Activated naive CD4-positive, alpha-beta T cell treated with anti-CD3 and anti-CD28 coated beads, Interleukin-2, amount 10 ng/mL, durations not matched to agents 7 days and 5 days (primary cell): ENCODE measurements around the gene BMP8B.
A peak's percentile ranks its signal among the peaks of the same experiment; 100 is the strongest.

Experiments
- CTCF ChIA-PET: fragments of 350-600 bp; sonication (Branson Sonifier 250); formaldehyde crosslinking; loops from one replicate; lab custom pipeline; 2021; ENCODE audit warnings: antibody characterized with exemption; lab: Charles Lee
- DNase-seq: peaks from one replicate; pipeline ENCODE4 v3.0.0-alpha.2; 2020
- H3K27ac Mint-ChIP-seq: one replicate; pipeline ENCODE4 v1.8.0; 2021; ENCODE audit warnings: mild to moderate bottlenecking, moderate library complexity, mixed read lengths
- H3K27me3 Mint-ChIP-seq: one replicate; pipeline ENCODE4 v1.8.0; 2021; ENCODE audit warnings: mild to moderate bottlenecking, mixed read lengths
- H3K36me3 Mint-ChIP-seq: one replicate; pipeline ENCODE4 v1.8.0; 2021; ENCODE audit warnings: mixed read lengths
- H3K4me1 Mint-ChIP-seq: one replicate; pipeline ENCODE4 v1.8.0; 2021; ENCODE audit warnings: mixed read lengths
- H3K4me3 Mint-ChIP-seq: one replicate; pipeline ENCODE4 v1.8.0; 2021; ENCODE audit warnings: mild to moderate bottlenecking, moderate library complexity, mixed read lengths
- H3K9me3 Mint-ChIP-seq: one replicate; pipeline ENCODE4 v1.8.0; 2021; ENCODE audit warnings: mixed read lengths

BMP8B gene

DNA sequence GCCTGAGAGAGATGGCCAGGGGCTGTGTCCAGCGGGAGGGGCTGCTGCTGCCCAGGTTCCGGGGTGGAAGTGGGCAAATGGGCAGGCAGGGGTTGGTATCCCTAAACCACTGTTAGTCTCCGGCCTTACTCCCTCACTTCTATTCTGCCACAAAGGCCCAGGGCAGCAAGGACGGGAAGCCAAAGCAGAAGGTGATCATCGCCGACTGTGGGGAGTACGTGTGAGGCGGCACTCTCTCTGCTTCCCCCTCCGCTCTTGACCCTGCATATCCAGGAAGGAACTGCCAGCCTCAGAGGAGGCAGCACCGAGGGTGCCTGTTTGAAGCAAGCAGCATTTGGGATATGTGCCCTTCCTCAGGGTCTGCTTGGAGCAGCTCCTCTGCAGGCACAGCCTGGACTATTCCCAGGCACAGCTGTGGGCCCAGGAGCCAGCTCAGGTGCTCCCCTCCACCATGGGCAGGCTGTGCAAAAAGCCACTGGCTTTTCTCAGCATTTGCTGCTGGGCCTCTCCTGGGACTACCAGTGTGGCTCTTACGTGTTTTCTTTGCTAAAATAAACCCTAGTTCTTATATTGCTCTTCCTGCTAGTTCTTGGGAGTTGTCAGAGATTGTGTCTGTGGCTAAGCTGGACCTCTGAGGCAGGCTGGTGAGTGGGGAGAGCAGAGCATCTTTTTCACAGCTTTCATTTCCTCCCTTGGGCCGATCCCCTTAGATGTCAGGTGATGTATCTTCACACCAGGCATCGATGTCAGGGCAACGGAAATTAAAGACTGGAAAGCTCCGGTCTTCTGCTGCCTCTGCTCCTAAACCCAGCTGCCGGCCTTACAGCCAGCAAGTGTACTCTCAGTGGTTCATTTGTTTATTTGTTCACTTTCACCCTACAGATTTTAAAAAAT lies 35.3 kb downstream of the BMP8B start:
- CTCF ChIA-PET, result interaction anchor here (0.6 kb wide), 1 partner anchor 29 kb away, joined by 3 read pairs; no protein-coding TSS in a partner anchor
- Mint-ChIP-seq H3K27ac (no peak overlapping the region), H3K27me3 (no peaks in the 10 kb centered on the region), H3K4me1 (no peaks in the 10 kb centered on the region), H3K9me3 (no peaks in the 10 kb centered on the region), H3K36me3 (peaks cover 57% of the 10 kb centered on the region), H3K4me3 (no peak overlapping the region)
- no peak for DNase-seq

DNA sequence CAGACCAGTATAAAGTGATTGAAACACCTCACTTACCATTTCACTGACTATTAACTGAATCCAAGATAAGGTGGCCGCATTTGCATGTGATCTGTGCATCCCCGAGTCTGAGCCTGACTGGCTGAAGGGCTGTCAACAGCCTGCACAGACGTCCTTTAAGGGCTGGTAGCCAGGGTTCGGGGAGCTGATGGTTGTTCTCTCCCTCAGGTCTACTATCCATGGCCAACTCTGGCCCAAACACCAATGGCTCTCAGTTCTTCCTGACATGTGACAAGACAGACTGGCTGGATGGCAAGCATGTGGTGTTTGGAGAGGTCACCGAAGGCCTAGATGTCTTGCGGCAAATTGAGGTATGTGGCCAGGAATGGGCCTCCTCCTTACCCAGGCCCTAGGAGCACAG lies 36.0 kb downstream of the BMP8B start:
- Mint-ChIP-seq H3K9me3 (no peaks in the 10 kb centered on the region), H3K36me3 (peaks cover 58% of the 10 kb centered on the region), H3K27ac (no peak overlapping the region), H3K27me3 (no peaks in the 10 kb centered on the region), H3K4me3 (no peak overlapping the region), H3K4me1 (no peaks in the 10 kb centered on the region)
- no peak for DNase-seq
- CTCF ChIA-PET, result interaction anchor here (0.6 kb wide), 1 partner anchor 28 kb away, joined by 3 read pairs; no protein-coding TSS in a partner anchor

DNA sequence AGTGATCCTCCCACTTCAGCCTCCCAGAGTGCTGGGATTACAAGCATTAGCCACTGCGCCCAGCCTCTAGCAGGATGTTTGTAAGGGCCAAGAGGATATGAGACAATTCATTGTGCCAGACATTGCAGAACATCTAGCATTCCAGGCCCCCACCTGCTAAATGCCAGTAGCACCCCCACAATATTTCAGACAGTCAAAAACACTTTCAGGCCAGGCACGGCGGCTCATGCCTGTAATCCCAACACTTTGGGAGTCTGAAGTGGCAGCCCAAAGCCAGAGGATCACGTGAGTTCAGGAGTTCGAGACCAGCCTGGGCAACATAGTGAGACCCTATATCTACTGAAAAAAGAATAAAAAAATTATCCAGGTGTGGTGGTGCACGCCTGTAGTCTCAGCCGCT lies 37.1 kb downstream of the BMP8B start:
- no peak overlapping the region for H3K4me3 Mint-ChIP-seq
- H3K9me3 Mint-ChIP-seq, result no peaks in the 10 kb centered on the region
- H3K27me3 Mint-ChIP-seq, result no peaks in the 10 kb centered on the region
- CTCF ChIA-PET, result no interaction called here
- no peak for DNase-seq
- no peaks in the 10 kb centered on the region for H3K4me1 Mint-ChIP-seq
- no peak overlapping the region for H3K27ac Mint-ChIP-seq
- peaks cover 60% of the 10 kb centered on the region for H3K36me3 Mint-ChIP-seq

DNA sequence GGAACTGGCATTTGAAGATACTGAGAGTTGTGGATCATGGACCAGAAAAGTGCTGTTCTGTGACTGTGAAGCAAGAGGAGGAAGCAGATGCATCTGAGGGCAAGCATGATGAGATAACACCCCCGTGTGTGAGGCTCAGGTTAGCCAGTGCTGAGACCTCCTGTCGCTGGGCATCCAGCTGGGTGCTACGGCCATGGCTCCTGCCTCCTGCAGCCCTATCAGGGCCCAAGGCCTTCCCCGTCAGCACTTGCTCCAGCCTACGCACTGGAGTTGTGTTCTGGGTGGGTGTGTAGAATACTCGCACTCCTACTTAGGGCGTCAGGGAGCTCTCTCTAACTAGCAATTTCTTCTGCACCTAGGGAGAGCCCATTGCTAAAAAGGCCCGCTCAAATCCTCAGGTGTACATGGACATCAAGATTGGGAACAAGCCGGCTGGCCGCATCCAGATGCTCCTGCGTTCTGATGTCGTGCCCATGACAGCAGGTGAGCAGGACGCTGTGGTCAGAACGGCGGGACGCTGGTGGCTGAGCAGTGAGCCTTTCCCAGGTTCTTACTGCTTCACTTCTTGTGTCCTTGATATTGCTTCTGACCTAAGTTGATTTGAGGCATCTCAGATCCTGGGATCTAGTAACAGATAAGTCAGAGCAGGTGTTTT lies 43.5 kb downstream of the BMP8B start:
- Mint-ChIP-seq H3K27me3 (no peaks in the 10 kb centered on the region), H3K4me3 (no peak overlapping the region), H3K9me3 (no peaks in the 10 kb centered on the region), H3K36me3 (peaks cover 65% of the 10 kb centered on the region), H3K27ac (no peak overlapping the region), H3K4me1 (peaks cover 9% of the 10 kb centered on the region)
- CTCF ChIA-PET, result no interaction called here
- no peak for DNase-seq

DNA sequence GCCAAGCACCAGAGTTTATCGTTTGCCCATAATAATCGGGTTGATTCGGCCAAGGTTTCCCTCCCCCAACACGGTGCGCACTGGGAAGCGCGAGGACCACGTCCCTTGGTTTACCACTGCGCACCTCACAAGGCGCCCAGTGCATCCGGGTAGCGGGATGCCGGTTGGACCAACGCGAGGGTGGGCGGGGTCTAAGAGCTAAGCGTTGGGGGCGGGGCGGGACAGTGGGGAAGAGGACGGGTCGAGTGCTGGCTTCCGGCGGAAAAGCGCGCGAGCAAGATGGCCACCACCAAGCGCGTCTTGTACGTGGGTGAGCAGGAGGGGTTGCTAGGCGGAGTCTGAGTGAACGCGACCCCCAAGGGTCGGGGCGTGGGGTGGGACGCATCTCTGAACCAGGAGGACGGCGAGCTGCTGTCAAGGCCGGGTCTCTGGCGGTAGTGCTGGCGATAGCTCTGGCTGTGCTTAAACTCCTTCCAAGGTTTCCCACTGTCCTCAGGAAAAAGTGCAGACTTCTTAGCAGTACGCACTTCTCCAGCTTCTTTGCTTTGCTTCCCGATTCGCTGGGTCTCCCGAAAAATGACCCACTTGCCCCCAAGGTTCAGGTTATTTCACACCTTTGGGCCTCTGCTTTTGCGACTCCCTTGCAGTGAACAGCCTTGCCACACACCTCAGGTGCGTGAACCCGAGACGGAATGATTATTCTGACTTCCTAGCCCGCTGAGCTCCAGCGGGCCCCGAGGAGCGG lies 49.9 kb downstream of the BMP8B start, which contains the start of gene PPIE:
PPIE (plus strand) TSS at position 261 of the 745 bp plus-strand sequence; CDS start at position 280, 19 bp downstream.
- peaks cover 34% of the 10 kb centered on the region for H3K36me3 Mint-ChIP-seq
- H3K27ac Mint-ChIP-seq, result peak within 1 kb of the TSS; percentile 95
- H3K9me3 Mint-ChIP-seq, result peaks cover 6% of the 10 kb centered on the region
- peak within 1 kb of the TSS; percentile 99 for H3K4me3 Mint-ChIP-seq
- peaks cover 37% of the 10 kb centered on the region for H3K4me1 Mint-ChIP-seq
- CTCF ChIA-PET, result interaction anchor here (1.0 to 1.8 kb wide), 4 partner anchors 19 to 133 kb away, joined by 3 to 5 read pairs (median 4); no protein-coding TSS in a partner anchor
- peaks cover 15% of the 10 kb centered on the region for H3K27me3 Mint-ChIP-seq
- peak; percentile 98 for DNase-seq

DNA sequence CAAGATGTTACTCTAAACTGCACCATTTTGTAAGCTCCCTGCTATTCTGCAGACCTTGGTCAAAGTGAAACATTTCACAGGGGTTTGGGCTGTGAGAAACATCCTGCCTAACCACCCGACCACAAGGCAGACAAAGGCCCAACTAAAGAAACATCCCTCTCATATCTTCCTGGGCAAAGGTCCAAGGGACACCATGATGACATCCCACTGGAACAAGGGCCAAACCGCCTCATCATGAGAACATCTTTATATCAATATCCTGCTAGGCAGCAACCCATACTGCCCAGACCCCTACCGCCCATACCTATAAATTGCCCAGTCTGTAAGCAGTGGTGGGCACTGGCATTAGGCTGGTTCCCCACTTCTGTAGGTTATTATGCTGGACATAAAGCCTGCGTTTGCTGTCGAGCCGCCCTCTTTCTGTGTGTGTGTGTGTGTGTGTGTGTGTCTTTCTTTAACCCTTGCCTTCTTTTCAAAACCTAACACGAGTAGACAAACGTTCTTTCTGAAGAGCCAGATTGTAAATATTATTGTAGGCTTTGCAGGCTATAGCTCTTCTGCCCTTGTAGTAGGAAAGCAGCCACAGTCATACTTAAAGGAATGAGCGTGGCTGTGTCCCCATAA lies 51.0 kb downstream of the BMP8B start:
- peaks cover 37% of the 10 kb centered on the region for H3K4me1 Mint-ChIP-seq
- peaks cover 26% of the 10 kb centered on the region for H3K36me3 Mint-ChIP-seq
- peaks cover 6% of the 10 kb centered on the region for H3K9me3 Mint-ChIP-seq
- no peak overlapping the region for H3K27ac Mint-ChIP-seq
- peaks cover 24% of the 10 kb centered on the region for H3K27me3 Mint-ChIP-seq
- CTCF ChIA-PET, result interaction anchor here (1.5 kb wide), 1 partner anchor 17 kb away, joined by 3 read pairs; no protein-coding TSS in a partner anchor
- no peak for DNase-seq
- peak overlapping the region; percentile 34 for H3K4me3 Mint-ChIP-seq

DNA sequence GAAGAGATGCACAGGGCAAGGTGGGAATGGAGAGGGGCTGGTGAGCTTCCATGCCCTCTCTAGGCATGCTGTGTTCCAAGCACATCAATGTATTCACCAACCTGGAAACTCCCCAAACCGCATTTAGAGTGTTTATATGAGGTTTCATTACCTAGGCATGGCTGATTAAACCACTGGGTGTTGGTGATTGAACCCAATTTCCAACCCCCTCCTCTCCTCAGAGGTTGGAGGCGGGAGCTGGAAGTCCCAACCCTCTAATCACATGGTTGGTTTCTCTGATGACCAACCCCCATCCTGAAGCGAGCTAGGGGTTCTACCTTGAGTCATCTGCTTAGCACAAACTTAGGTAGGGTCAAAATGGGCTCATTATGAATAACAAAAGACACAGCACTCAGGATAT lies 52.9 kb downstream of the BMP8B start:
- CTCF ChIA-PET, result no interaction called here
- DNase-seq, result no peak
- peaks cover 13% of the 10 kb centered on the region for H3K36me3 Mint-ChIP-seq
- peaks cover 34% of the 10 kb centered on the region for H3K4me1 Mint-ChIP-seq
- no peak overlapping the region for H3K4me3 Mint-ChIP-seq
- H3K27me3 Mint-ChIP-seq, result peaks cover 30% of the 10 kb centered on the region
- no peak overlapping the region for H3K27ac Mint-ChIP-seq
- peaks cover 6% of the 10 kb centered on the region for H3K9me3 Mint-ChIP-seq

DNA sequence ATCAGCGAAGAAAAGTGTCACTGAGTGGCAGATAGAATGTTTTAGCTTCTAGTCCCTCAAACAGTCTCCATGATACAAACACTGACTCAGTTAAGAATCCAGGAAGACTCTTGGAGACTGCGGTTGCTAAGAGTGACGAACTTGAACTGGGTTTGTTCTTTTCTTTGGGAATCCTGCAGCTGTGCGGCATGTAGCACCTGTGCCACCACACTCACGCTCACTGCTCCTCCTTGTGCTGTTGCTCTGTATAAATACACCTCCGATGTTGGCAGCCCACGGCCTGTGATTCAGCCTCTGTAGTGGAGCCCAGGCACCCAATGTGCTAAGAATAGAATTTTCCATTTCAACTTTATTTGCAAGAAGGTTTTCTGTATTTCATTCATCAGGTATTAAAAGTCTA lies 55.5 kb downstream of the BMP8B start:
- Mint-ChIP-seq H3K4me1 (peaks cover 17% of the 10 kb centered on the region), H3K36me3 (no peaks in the 10 kb centered on the region), H3K27me3 (peaks cover 53% of the 10 kb centered on the region), H3K4me3 (no peak overlapping the region), H3K27ac (no peak overlapping the region), H3K9me3 (peaks cover 2% of the 10 kb centered on the region)
- CTCF ChIA-PET, result no interaction called here
- no peak for DNase-seq

DNA sequence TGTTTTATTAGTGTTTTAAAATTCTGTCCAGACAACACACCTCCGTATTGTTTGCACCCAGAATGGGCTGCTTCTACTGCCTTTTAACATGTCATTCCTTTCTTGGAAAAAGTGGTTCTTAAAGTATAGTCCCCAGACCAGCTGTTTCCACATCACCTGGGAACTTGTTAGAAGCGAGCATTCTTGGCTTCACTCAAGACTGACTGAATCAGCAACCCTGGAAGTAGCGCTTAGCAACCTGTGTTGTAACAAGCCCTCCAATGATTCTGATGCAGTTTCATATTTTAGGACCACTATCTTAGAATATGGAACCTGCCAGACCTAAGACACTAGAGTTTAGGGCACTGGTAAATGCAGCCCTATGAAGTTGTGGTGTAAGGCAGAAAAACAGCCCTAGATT lies 55.9 kb downstream of the BMP8B start:
- no peak for DNase-seq
- CTCF ChIA-PET, result no interaction called here
- H3K4me3 Mint-ChIP-seq, result no peak overlapping the region
- H3K36me3 Mint-ChIP-seq, result no peaks in the 10 kb centered on the region
- peaks cover 57% of the 10 kb centered on the region for H3K27me3 Mint-ChIP-seq
- H3K9me3 Mint-ChIP-seq, result peaks cover 2% of the 10 kb centered on the region
- no peak overlapping the region for H3K27ac Mint-ChIP-seq
- H3K4me1 Mint-ChIP-seq, result peaks cover 18% of the 10 kb centered on the region

DNA sequence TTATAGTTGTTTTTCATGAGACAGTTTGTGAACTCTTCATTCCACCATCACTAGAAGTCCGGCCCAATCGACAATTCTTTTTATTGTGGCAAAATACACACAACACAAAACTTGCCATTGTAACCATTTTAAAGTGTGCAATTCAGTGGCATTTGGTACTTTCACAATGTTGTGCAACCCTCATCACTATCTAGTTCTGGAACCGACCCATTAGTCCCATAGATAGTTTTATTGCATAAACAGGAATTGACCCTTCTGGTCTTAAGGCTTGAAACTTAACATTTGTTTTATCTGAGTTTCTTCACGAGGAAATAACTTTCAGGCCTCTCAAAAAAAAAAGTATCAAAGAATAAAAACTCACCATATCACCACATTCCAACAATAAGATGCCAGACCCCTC lies 58.8 kb downstream of the BMP8B start:
- no peak overlapping the region for H3K4me3 Mint-ChIP-seq
- no peaks in the 10 kb centered on the region for H3K36me3 Mint-ChIP-seq
- CTCF ChIA-PET, result no interaction called here
- H3K9me3 Mint-ChIP-seq, result no peaks in the 10 kb centered on the region
- peaks cover 75% of the 10 kb centered on the region for H3K27me3 Mint-ChIP-seq
- H3K27ac Mint-ChIP-seq, result no peak overlapping the region
- H3K4me1 Mint-ChIP-seq, result peaks cover 13% of the 10 kb centered on the region
- no peak for DNase-seq

DNA sequence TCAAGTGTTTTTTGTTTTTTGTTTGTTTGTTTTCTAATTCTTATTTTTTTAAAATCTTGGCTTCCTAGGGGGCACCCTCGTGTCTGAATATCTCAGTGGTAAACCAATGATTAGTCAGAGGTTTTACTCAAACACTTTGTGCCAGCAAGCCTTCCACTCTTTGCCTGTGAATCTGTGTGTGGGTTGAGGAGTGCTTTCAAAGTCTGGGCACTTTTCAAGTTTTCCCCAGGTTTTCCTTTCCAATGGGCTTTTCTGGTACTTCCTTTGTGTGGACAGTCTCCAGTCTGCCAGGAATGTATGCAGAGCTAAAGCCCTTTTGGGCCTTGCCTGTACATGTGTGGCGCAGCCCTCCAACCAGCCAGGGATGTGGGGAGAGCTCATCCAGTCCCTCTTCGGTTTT lies 59.6 kb downstream of the BMP8B start:
- CTCF ChIA-PET, result interaction anchor here (1.5 kb wide), 1 partner anchor 14 kb away, joined by 3 read pairs; no protein-coding TSS in a partner anchor
- Mint-ChIP-seq H3K4me3 (no peak overlapping the region), H3K27me3 (peaks cover 78% of the 10 kb centered on the region), H3K36me3 (no peaks in the 10 kb centered on the region), H3K9me3 (no peaks in the 10 kb centered on the region), H3K27ac (no peak overlapping the region), H3K4me1 (peaks cover 13% of the 10 kb centered on the region)
- DNase-seq, result no peak

DNA sequence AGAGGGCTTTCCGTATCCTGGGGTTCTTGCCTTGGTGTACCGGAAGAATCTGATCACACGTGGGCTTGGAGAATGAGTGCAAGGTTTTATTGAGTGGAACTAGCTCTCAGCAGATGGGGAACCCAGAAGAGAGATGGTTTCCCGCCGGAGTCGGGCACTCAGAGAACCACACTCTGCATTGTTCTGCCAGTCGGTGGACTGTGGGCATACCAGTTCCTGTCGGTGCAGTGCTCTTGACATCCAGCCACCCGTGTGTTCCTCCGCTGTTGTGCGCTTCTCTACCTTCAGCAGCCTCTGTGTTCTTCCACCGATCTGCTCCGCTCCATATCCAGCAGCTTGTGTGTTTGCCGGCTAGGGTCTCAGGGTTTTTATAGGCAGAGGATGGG lies 60.7 kb downstream of the BMP8B start:
- no peaks in the 10 kb centered on the region for H3K36me3 Mint-ChIP-seq
- no peak overlapping the region for H3K27ac Mint-ChIP-seq
- H3K4me1 Mint-ChIP-seq, result peaks cover 13% of the 10 kb centered on the region
- H3K4me3 Mint-ChIP-seq, result no peak overlapping the region
- no peaks in the 10 kb centered on the region for H3K9me3 Mint-ChIP-seq
- no peak for DNase-seq
- H3K27me3 Mint-ChIP-seq, result peaks cover 70% of the 10 kb centered on the region
- CTCF ChIA-PET, result interaction anchor here (1.5 kb wide), 1 partner anchor 15 kb away, joined by 3 read pairs; no protein-coding TSS in a partner anchor

DNA sequence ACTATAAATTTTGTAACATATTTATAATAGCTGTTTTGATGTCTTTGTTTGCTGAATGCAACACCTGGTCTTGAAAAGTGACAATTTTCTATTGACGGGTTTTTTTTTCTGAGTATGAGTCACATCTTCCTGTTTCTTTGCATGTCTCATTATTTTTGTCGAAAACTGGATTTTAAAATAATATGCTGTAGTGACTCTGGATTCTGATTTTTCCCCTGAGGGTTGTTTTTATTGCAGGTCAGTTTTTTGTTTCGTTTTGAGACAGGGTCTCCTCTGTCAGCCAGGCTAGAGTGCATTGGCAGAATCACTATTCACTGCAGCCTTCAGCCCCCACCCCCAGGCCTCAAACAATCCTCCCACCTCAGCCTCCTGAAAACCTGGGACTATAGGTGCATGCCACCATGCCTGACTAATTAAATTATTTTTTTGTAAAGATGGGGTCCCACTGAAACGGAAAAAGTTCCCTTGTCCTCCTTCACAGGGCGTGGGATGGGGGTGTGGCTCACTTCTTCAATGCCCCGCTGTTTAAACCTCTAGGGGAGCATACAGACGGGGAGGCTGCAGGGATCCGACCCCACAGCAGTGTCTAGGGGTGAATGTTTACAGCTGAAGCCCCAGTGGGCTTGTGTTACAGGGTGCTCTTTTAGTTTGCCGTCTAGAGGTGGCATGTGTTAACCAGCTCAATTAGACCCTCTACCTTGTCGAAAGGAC lies 61.3 kb downstream of the BMP8B start:
- Mint-ChIP-seq H3K4me1 (peaks cover 13% of the 10 kb centered on the region), H3K9me3 (no peaks in the 10 kb centered on the region), H3K27me3 (peaks cover 68% of the 10 kb centered on the region), H3K36me3 (no peaks in the 10 kb centered on the region), H3K27ac (no peak overlapping the region), H3K4me3 (no peak overlapping the region)
- DNase-seq, result no peak
- CTCF ChIA-PET, result interaction anchor here (0.9 kb wide), 1 partner anchor 121 kb away, joined by 3 read pairs; no protein-coding TSS in a partner anchor
